ENCODE results near the gene ZNF652. TPM values are rescaled to one million over a fixed set of nuclear protein-coding genes. Genes with fewer than 3 reads are reported as not detected.

The ZNF652 gene
- polyA plus RNA-seq, 1 donor from 2014 or later = 26.7 TPM

- H3K27me3 ChIP-seq (ENCODE audit: insufficient read depth, low read depth, low read length) = no peaks in the 10 kb centered on the region
- no peaks in the 10 kb centered on the region for H3K9me3 ChIP-seq (ENCODE audit: low read length)
- H3K9me2 ChIP-seq (ENCODE audit: insufficient read depth, low read length) = no peaks in the 10 kb centered on the region
- no peaks in the 10 kb centered on the region for H4K20me1 ChIP-seq (ENCODE audit: insufficient read depth)
- H3K79me2 ChIP-seq (replicated peaks; ENCODE audit: insufficient read depth, low read length) = no peaks in the 10 kb centered on the region
- H3K9ac ChIP-seq (ENCODE audit: low read length) = no peak overlapping the region
- H3K4me3 ChIP-seq (ENCODE audit: low read length) = no peak overlapping the region
- no peak overlapping the region for H3K4me2 ChIP-seq (ENCODE audit: low read length)
- H3K36me3 ChIP-seq (ENCODE audit: insufficient read depth, low read length) = no peaks in the 10 kb centered on the region
- TF ChIP-seq TAF1 (IDR thresholded peaks at IDR 0.05; ENCODE audit: low read depth) = no peak
- TF ChIP-seq CTCF (IDR thresholded peaks at IDR 0.05; ENCODE audit: poor library complexity, severe bottlenecking) = no peak
- TF ChIP-seq SMC3 (conservative IDR thresholded peaks at IDR 0.05; ENCODE audit: poor library complexity) = no peak
- TF ChIP-seq EZH2 (IDR thresholded peaks at IDR 0.05; ENCODE audit: borderline replicate concordance, insufficient read depth, low read length, poor library complexity, severe bottlenecking) = no peak
- no peak for TF ChIP-seq RAD21 (conservative IDR thresholded peaks at IDR 0.05)
- TF ChIP-seq EP300 (conservative IDR thresholded peaks at IDR 0.05; ENCODE audit: poor library complexity, severe bottlenecking) = no peak
- no peak for TF ChIP-seq REST (IDR thresholded peaks at IDR 0.05; ENCODE audit: borderline replicate concordance)
- no peak for TF ChIP-seq MXI1 (conservative IDR thresholded peaks at IDR 0.05; ENCODE audit: poor library complexity, severe bottlenecking)
- no peak for TF ChIP-seq POLR2AphosphoS5 (IDR thresholded peaks at IDR 0.05)
- no peak overlapping the region for H2AFZ ChIP-seq (ENCODE audit: low read depth, low read length)
- H3K27ac ChIP-seq (ENCODE audit: low read length) = no peak overlapping the region
- no peaks in the 10 kb centered on the region for H3F3A ChIP-seq (ENCODE audit: insufficient read depth, low read length, poor library complexity, severe bottlenecking)
Observed at GRCh38 chr17:49249890-49250522, 112.0 kb downstream of the ZNF652 start.

- Histone ChIP-seq H3K9me2 (ENCODE audit: insufficient read depth, low read length) (no peaks in the 10 kb centered on the region), H3K79me2 (replicated peaks; ENCODE audit: insufficient read depth, low read length) (no peaks in the 10 kb centered on the region), H3F3A (ENCODE audit: insufficient read depth, low read length, poor library complexity, severe bottlenecking) (no peaks in the 10 kb centered on the region), H3K9ac (ENCODE audit: low read length) (no peak overlapping the region), H3K4me2 (ENCODE audit: low read length) (no peak overlapping the region), H2AFZ (ENCODE audit: low read depth, low read length) (no peak overlapping the region), H3K9me3 (ENCODE audit: low read length) (no peaks in the 10 kb centered on the region), H3K36me3 (ENCODE audit: insufficient read depth, low read length) (no peaks in the 10 kb centered on the region), H4K20me1 (ENCODE audit: insufficient read depth) (no peaks in the 10 kb centered on the region), H3K27me3 (ENCODE audit: insufficient read depth, low read depth, low read length) (no peaks in the 10 kb centered on the region), H3K4me3 (ENCODE audit: low read length) (no peak overlapping the region), H3K27ac (ENCODE audit: low read length) (no peak overlapping the region)
- TF ChIP-seq MXI1 (conservative IDR thresholded peaks at IDR 0.05; ENCODE audit: poor library complexity, severe bottlenecking) (no peak), SMC3 (conservative IDR thresholded peaks at IDR 0.05; ENCODE audit: poor library complexity) (no peak), CTCF (IDR thresholded peaks at IDR 0.05; ENCODE audit: poor library complexity, severe bottlenecking) (no peak), POLR2AphosphoS5 (IDR thresholded peaks at IDR 0.05) (no peak), EZH2 (IDR thresholded peaks at IDR 0.05; ENCODE audit: borderline replicate concordance, insufficient read depth, low read length, poor library complexity, severe bottlenecking) (no peak), EP300 (conservative IDR thresholded peaks at IDR 0.05; ENCODE audit: poor library complexity, severe bottlenecking) (no peak), TAF1 (IDR thresholded peaks at IDR 0.05; ENCODE audit: low read depth) (no peak), RAD21 (conservative IDR thresholded peaks at IDR 0.05) (no peak), REST (IDR thresholded peaks at IDR 0.05; ENCODE audit: borderline replicate concordance) (no peak)
Observed at GRCh38 chr17:49249292-49249794, 112.7 kb downstream of the ZNF652 start.

Data from neural cell (in vitro differentiated cells).